Measurements from ENCODE around the gene NLGN1.

GRCh38 chr3:173943264-173943663 is 545.7 kb downstream of the NLGN1 start:
- TF ChIP-seq, protein P1, sequence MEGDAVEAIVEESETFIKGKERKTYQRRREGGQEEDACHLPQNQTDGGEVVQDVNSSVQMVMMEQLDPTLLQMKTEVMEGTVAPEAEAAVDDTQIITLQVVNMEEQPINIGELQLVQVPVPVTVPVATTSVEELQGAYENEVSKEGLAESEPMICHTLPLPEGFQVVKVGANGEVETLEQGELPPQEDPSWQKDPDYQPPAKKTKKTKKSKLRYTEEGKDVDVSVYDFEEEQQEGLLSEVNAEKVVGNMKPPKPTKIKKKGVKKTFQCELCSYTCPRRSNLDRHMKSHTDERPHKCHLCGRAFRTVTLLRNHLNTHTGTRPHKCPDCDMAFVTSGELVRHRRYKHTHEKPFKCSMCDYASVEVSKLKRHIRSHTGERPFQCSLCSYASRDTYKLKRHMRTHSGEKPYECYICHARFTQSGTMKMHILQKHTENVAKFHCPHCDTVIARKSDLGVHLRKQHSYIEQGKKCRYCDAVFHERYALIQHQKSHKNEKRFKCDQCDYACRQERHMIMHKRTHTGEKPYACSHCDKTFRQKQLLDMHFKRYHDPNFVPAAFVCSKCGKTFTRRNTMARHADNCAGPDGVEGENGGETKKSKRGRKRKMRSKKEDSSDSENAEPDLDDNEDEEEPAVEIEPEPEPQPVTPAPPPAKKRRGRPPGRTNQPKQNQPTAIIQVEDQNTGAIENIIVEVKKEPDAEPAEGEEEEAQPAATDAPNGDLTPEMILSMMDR (IDR thresholded peaks at IDR 0.05), result no peak
- TF ChIP-seq POLR2A (IDR thresholded peaks at IDR 0.05), result no peak
